Upper lobe of left lung (tissue), 4 donors: ENCODE data around the gene PRAMEF13.
"Not testable (repeated sequence)": the region's sequence is repeated elsewhere in the genome, so short reads cannot be mapped to it uniquely, and the experiment has no call there.

ENCODE experiments used
- CTCF ChIP-seq, 6 experiments: fragments of 450-650 bp in 4 of 6; fragments of 200-600 bp in 2 of 6; sonication (generic) in 2 of 6; IDR thresholded peaks; one replicate each; pipeline ENCODE4 v1.5.1; 2016 to 2019; ENCODE audit warnings: antibody characterized with exemption in 6 of 6
- POLR2A ChIP-seq, 4 donors: fragments of 450-650 bp; IDR thresholded peaks; one replicate each; pipeline ENCODE4 v1.5.1; 2016 to 2017; ENCODE audit warnings: antibody characterized with exemption in 4 of 4, mild to moderate bottlenecking in 2 of 4

GRCh38 chr1:13201309-13201708 lies at the start of gene PRAMEF13:
- TF ChIP-seq CTCF, POLR2A (IDR thresholded peaks at IDR 0.05): not testable (repeated sequence)
